HuH-7 (cell line): ENCODE data around the gene EGFL7.
A peak's percentile ranks its signal among the peaks of the same experiment; 100 is the strongest.

Source experiments
- DNase-seq: peaks from one replicate; pipeline ENCODE4 v3.0.0; 2011; ENCODE audit warnings: low spot score

The EGFL7 gene

GRCh38 chr9:136662656-136663581 lies at the start of gene EGFL7:
EGFL7 (plus strand) TSS chr9:136662916; CDS start chr9:136668283, 5,367 bp downstream.
- no peak for DNase-seq

GRCh38 chr9:136613824-136614371 lies 48.8 kb upstream of the EGFL7 start:
- DNase-seq = no peak

DNA sequence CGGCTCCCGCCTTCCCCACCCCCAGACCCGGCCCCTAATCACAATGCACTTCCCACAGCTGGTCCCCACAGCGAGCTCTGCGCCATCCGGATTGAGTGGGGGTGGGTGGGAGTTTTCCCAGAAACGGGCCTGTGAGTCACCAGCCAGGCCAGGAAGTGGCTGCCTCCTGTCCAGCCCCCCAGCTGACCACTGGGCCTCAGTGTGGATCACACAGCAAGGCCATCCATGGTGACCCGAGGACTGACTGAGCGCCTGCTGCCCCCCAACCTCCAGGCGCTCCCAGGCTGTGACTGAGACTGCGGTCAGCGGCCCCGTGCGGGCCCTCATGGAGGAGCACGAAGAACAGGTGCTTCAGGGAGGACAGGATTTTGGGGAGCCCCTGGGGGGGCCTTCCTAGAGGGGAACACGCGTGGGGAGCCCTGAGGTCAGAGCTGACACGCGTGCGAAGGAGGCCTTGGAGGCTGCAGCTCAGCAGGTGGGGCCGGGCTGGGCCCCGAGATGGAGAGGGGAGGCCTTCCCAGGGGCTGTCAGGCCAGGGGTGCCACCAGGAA lies 48.3 kb upstream of the EGFL7 start:
- DNase-seq = no peak

DNA sequence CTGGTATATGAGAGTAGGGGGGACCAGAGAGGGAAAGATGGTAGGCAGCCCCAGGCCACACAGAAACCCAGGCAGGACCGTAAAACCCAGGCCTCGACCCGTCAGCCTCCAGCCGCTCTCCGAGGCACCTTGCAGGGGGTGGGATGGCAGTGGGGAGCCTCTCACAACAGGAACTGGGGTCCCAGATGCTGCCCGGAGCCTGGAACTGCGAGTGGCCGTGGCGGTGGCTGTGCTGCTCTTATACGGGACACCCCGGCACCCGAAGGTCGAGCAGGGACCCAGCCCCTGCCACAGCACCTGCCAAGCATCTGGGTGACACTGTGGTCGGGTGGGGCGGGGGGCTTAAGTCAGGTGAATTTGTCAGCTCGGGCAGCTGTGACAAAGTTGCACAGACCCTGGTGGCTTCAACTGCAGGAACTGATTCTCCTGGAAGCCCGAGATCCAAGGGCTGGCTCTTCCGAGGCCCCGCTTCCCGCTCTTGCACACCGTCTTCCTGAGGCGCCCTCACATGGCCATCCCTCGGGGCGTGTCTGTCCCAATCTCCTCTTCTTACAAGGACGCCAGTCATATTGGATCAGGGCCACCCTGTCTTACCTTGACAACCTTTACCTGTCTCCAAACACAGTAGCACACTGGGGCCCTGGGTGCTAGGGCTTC lies 47.6 kb upstream of the EGFL7 start:
- DNase-seq = no peak

- no peak for DNase-seq
Observed at GRCh38 chr9:136615631-136616306, 46.9 kb upstream of the EGFL7 start.

- no peak for DNase-seq
Observed at GRCh38 chr9:136616307-136616635, 46.4 kb upstream of the EGFL7 start.

- no peak for DNase-seq
Observed at GRCh38 chr9:136616948-136617695, 45.6 kb upstream of the EGFL7 start.

DNA sequence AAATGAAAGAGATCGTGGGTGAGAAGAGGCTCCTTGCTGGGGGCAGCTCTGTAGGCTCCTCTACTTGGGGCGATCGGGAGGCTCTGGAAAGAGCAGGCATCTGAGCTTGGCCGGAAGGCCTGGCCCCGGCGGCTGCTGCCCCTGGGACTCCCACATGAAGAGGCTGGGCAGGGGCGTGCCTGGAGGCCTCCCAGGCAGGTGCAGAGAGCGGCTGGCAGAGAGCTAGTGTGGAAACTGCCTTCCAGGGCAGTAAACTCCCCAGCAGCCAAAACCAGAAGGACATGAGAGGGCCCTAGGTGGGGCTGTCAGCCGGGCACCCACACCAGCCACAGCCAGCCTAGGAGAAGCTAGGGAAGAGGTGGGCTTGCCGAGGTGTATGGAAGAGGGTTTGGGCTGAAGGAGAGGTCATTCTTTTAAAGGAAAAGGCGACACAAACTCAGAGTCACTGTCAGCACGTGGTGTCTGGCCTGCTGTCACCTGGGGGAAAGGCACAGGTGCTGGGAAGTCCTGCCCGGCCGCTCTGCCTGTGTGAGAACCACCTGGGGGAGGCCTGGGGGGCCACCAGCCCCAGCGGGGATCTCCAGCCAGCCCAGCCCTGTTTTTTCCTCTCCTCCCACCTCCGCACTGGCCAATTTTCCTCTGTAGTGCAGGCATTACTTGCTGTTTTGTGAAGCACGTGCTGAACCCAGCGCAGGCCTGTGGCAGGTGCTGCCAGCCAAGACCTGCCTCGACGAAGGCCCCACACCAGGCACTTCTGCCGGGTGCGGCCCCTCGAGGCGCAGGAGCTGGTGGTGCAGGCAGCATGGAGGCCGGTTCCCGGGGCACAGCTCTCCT lies 44.8 kb upstream of the EGFL7 start:
- DNase-seq = no peak

GRCh38 chr9:136618580-136619547 lies 43.9 kb upstream of the EGFL7 start:
- DNase-seq = no peak

GRCh38 chr9:136619742-136620440 lies 42.8 kb upstream of the EGFL7 start:
- peak; percentile 82 for DNase-seq

- no peak for DNase-seq
Observed at GRCh38 chr9:136620441-136621018, 42.2 kb upstream of the EGFL7 start.

- no peak for DNase-seq
Observed at GRCh38 chr9:136621019-136621733, 41.5 kb upstream of the EGFL7 start.

- DNase-seq = no peak
Observed at GRCh38 chr9:136621734-136622093, 41.0 kb upstream of the EGFL7 start.

- no peak for DNase-seq
Observed at GRCh38 chr9:136622538-136622948, 40.2 kb upstream of the EGFL7 start.

DNA sequence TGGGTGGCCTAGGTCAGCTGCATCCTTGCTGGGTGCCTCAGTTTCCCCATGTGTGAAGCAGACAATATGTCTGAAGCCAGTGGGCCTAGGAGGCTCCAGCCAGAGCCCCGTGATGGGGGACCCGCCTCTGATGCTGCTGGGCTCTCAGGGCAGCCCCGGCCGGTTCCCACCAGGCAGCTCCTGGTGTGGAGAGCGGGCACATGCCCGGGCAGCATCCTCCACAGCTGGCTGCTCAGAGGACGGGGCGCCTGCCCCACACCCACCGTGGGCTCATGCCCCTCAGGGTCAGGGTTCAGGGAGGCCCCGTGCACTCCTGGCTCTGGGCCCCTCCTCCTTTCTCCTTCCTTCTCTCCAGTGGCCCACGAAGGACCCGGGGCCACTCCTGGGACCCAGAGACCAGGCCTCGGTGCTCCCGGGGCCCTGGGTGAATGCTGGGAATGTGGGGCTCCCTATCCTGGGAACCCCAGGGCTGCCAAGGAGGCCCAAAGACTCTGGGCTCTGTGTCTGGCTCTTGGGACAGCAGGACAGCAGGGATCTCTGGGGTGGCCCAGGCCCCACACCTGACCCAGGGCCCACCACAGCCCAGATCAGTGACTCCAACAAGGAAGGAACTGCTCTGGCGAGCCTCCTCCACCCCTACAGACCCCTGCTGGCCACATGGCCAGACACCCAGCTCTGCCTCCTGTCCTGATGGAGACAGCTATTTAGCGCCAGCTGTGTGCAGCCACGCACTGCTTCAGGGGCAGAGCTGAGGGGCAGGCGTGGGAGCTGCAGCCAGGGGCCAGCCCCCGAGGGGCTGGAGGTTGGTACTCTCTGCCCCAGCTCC lies 39.5 kb upstream of the EGFL7 start:
- DNase-seq = no peak

DNA sequence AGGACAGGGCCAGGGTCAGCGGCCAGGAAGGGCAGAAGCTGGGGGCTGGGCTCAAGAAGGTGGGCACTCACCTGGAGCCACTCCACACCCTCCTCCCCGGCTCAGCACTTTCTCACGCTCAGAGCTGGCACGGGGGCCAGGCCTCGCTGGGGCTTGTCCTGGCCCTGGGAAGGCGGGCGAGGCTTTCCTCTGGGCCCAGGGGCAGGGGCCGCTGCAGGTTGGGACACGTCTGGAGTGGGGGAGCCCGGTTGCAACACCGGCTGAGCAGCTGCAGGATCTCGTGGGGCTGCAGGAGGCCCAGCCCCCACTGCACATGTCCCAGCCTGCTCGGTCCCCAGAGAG lies 38.9 kb upstream of the EGFL7 start:
- no peak for DNase-seq
